Hepatocyte (in vitro differentiated cells): ENCODE data around the gene DLG2. TPM values are rescaled to one million over a fixed set of nuclear protein-coding genes. Genes with fewer than 3 reads are reported as not detected.

Experiments used
- DNase-seq: peaks from one replicate; pipeline ENCODE4 v3.0.0-alpha.2; 2016; ENCODE audit warnings: low spot score
- H2AFZ ChIP-seq: fragments of 200-600 bp; sonication (generic); 2 replicates; pipeline ENCODE4 v1.6.0; 2016; ENCODE audit warnings: antibody characterized with exemption, mild to moderate bottlenecking
- H3K27ac ChIP-seq: fragments of 200-600 bp; sonication (generic); 2 replicates; pipeline ENCODE4 v1.5.1; 2016; ENCODE audit warnings: mild to moderate bottlenecking
- H3K27me3 ChIP-seq: fragments of 200-600 bp; sonication (generic); 2 replicates; pipeline ENCODE4 v1.6.1; 2016
- H3K36me3 ChIP-seq: fragments of 200-600 bp; sonication (generic); replicated peaks from 2 replicates; pipeline ENCODE4 v1.5.1; 2016; ENCODE audit warnings: low read depth; ENCODE audit not compliant: insufficient read depth
- H3K4me1 ChIP-seq: fragments of 200-600 bp; sonication (generic); 2 replicates; pipeline ENCODE4 v1.5.1; 2016; ENCODE audit warnings: mild to moderate bottlenecking, moderate library complexity; ENCODE audit not compliant: insufficient read depth
- H3K4me2 ChIP-seq: fragments of 200-600 bp; sonication (generic); 2 replicates; pipeline ENCODE4 v1.6.0; 2016
- H3K4me3 ChIP-seq: fragments of 200-600 bp; sonication (generic); 2 replicates; pipeline ENCODE4 v1.5.1; 2016; ENCODE audit warnings: mild to moderate bottlenecking
- H3K79me2 ChIP-seq: fragments of 200-600 bp; sonication (generic); 2 replicates; pipeline ENCODE4 v1.6.0; 2017; ENCODE audit warnings: mild to moderate bottlenecking
- H3K9me2 ChIP-seq: fragments of 200-600 bp; sonication (generic); replicated peaks from 2 replicates; pipeline ENCODE4 v1.6.0; 2017; ENCODE audit warnings: mild to moderate bottlenecking; ENCODE audit not compliant: insufficient read depth
- H3K9me3 ChIP-seq: fragments of 200-600 bp; sonication (generic); 2 replicates; pipeline ENCODE4 v1.5.1; 2016; ENCODE audit warnings: low read depth, mild to moderate bottlenecking
- H4K20me1 ChIP-seq: fragments of 200-600 bp; sonication (generic); 2 replicates; pipeline ENCODE4 v1.6.0; 2016; ENCODE audit warnings: mild to moderate bottlenecking; ENCODE audit not compliant: insufficient read depth, poor library complexity, severe bottlenecking
- EZH2 ChIP-seq: fragments of 200-600 bp; sonication (generic); IDR thresholded peaks from 2 replicates; pipeline ENCODE4 v1.6.1; 2016; ENCODE audit warnings: antibody characterized with exemption, mild to moderate bottlenecking, borderline replicate concordance
- EZH2phosphoT487 ChIP-seq: fragments of 200-600 bp; sonication (generic); IDR thresholded peaks from one replicate; pipeline ENCODE4 v1.6.1; 2018; ENCODE audit warnings: antibody characterized with exemption, mild to moderate bottlenecking, low read depth, moderate library complexity; ENCODE audit not compliant: unreplicated experiment, severe bottlenecking
- WGBS: methylation state at CpG from one replicate; pipeline ENCODE4 v1.1.6; 2016; ENCODE audit warnings: low lambda C conversion rate; ENCODE audit errors: missing lambda C conversion rate; 5-methylcytosine and 5-hydroxymethylcytosine counted together
- polyA plus RNA-seq: library from polyadenylated mRNA; unstranded; fragments of >200 nt; fragmentation: Nextera tagmentation; extraction: Ambion mirVana; gene quantifications from 2 replicates; pipeline ENCODE4 v1.2.1, GENCODE V29; 2016
- total RNA-seq: library from RNA; depleted of rRNA; stranded (reverse); fragments of >200 nt; gene quantifications from 2 replicates; pipeline ENCODE4 v1.2.3, GENCODE V29; 2014
- TF ChIP-seq, protein P1 (sequence below): fragments of 200-600 bp; sonication (generic); IDR thresholded peaks from 2 replicates; pipeline ENCODE4 v1.5.1; 2016; ENCODE audit warnings: antibody characterized with exemption, mild to moderate bottlenecking; ENCODE audit not compliant: poor library complexity

The DLG2 gene
- total and polyA plus RNA-seq, 2 experiments from 2014 or later: 2.6 to 6.8 TPM

GRCh38 chr11:85196968-85197367 lies 430.2 kb downstream of the DLG2 start:
- Histone ChIP-seq H3K9me3 (no peaks in the 10 kb centered on the region), H3K4me2 (no peak overlapping the region), H2AFZ (no peak overlapping the region), H3K27me3 (no peaks in the 10 kb centered on the region), H3K4me1 (no peaks in the 10 kb centered on the region), H3K27ac (peak overlapping the region; percentile 28), H3K79me2 (no peaks in the 10 kb centered on the region), H4K20me1 (no peaks in the 10 kb centered on the region), H3K4me3 (no peak overlapping the region), H3K9me2 (no peaks in the 10 kb centered on the region), H3K36me3 (no peaks in the 10 kb centered on the region)
- TF ChIP-seq EZH2: no peak
- TF ChIP-seq, protein P1, sequence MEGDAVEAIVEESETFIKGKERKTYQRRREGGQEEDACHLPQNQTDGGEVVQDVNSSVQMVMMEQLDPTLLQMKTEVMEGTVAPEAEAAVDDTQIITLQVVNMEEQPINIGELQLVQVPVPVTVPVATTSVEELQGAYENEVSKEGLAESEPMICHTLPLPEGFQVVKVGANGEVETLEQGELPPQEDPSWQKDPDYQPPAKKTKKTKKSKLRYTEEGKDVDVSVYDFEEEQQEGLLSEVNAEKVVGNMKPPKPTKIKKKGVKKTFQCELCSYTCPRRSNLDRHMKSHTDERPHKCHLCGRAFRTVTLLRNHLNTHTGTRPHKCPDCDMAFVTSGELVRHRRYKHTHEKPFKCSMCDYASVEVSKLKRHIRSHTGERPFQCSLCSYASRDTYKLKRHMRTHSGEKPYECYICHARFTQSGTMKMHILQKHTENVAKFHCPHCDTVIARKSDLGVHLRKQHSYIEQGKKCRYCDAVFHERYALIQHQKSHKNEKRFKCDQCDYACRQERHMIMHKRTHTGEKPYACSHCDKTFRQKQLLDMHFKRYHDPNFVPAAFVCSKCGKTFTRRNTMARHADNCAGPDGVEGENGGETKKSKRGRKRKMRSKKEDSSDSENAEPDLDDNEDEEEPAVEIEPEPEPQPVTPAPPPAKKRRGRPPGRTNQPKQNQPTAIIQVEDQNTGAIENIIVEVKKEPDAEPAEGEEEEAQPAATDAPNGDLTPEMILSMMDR: no peak
- TF ChIP-seq EZH2phosphoT487: no peak
- 53% methylated on average over 2 of the region's 2 CpGs for WGBS
- no peak for DNase-seq

DNA sequence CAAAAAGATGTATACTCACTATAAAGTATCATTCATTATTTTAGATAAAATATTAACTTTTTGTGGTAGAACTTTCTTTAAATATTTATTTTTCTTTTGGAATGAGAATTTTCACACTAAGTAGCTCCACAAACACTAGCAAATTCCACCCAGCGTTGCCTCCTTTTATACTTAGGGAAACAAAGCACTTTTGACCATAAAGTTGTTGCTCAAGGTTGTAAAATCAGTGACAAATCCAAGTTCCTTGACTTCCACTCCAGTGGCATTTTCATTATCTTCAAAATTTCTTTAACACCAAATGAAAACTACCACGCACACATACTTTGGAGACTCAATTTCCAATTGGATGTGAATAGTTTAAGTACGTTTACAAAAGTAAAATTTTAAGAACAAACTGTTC lies 431.2 kb downstream of the DLG2 start:
- Histone ChIP-seq H3K4me1 (no peaks in the 10 kb centered on the region), H3K36me3 (no peaks in the 10 kb centered on the region), H3K79me2 (no peaks in the 10 kb centered on the region), H3K9me2 (no peaks in the 10 kb centered on the region), H3K27me3 (no peaks in the 10 kb centered on the region), H3K9me3 (no peaks in the 10 kb centered on the region), H3K27ac (no peak overlapping the region), H3K4me2 (no peak overlapping the region), H2AFZ (no peak overlapping the region), H3K4me3 (no peak overlapping the region), H4K20me1 (no peaks in the 10 kb centered on the region)
- TF ChIP-seq EZH2 (no peak), EZH2phosphoT487 (no peak)
- TF ChIP-seq, protein P1: no peak
- WGBS: 72% methylated on average over 3 of the region's 3 CpGs
- DNase-seq: no peak

GRCh38 chr11:85187992-85188391 lies 439.2 kb downstream of the DLG2 start:
- H2AFZ ChIP-seq: no peak overlapping the region
- 89% methylated on average over 1 of the region's 1 CpG for WGBS
- no peaks in the 10 kb centered on the region for H4K20me1 ChIP-seq
- no peak overlapping the region for H3K4me2 ChIP-seq
- DNase-seq: no peak
- TF ChIP-seq, protein P1: no peak
- TF ChIP-seq EZH2 (no peak), EZH2phosphoT487 (no peak)
- H3K4me1 ChIP-seq: no peaks in the 10 kb centered on the region
- H3K4me3 ChIP-seq: no peak overlapping the region
- H3K27me3 ChIP-seq: no peaks in the 10 kb centered on the region
- H3K27ac ChIP-seq: no peak overlapping the region
- H3K36me3 ChIP-seq: no peaks in the 10 kb centered on the region
- H3K9me2 ChIP-seq: no peaks in the 10 kb centered on the region
- H3K9me3 ChIP-seq: no peaks in the 10 kb centered on the region
- no peaks in the 10 kb centered on the region for H3K79me2 ChIP-seq

DNA sequence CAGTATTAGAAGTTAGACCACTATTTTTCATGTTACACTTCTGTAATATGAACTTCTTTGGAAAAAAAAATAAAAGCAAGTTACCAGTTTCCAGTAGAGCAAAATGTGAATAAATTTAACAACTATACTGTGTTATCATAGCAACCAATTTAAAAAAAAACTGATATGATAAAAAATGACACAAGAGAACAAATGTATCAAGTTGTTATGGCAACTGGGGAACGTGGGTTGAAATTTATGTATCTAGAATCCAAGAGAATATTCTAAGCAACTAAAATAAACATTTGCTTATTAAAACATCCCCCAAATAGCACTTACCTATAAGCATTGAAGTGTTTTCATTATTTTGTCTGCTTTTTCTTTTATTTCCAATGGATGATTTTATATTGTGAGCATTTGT lies 442.4 kb downstream of the DLG2 start:
- 73% methylated on average over 1 of the region's 1 CpG for WGBS
- no peaks in the 10 kb centered on the region for H3K9me2 ChIP-seq
- no peaks in the 10 kb centered on the region for H3K36me3 ChIP-seq
- H4K20me1 ChIP-seq: no peaks in the 10 kb centered on the region
- H3K9me3 ChIP-seq: no peaks in the 10 kb centered on the region
- no peak overlapping the region for H2AFZ ChIP-seq
- H3K79me2 ChIP-seq: no peaks in the 10 kb centered on the region
- H3K27me3 ChIP-seq: no peaks in the 10 kb centered on the region
- no peaks in the 10 kb centered on the region for H3K4me1 ChIP-seq
- no peak for TF ChIP-seq EZH2
- TF ChIP-seq EZH2phosphoT487: no peak
- TF ChIP-seq, protein P1: no peak
- DNase-seq: no peak
- no peak overlapping the region for H3K4me3 ChIP-seq
- no peak overlapping the region for H3K4me2 ChIP-seq
- H3K27ac ChIP-seq: no peak overlapping the region
